GM23338 (cell line): ENCODE results near the gene TNIP2. TPM values are rescaled to one million over a fixed set of nuclear protein-coding genes. Genes with fewer than 3 reads are reported as not detected.

ENCODE experiments used
- ATAC-seq: fragments of 200-7000 bp; cut with Tn5 transposase; 3 replicates; pipeline ENCODE4 v1.9.1; 2020
- DNase-seq: peaks from one replicate; pipeline ENCODE4 v3.0.0-alpha.2; 2015; ENCODE audit warnings: low spot score
- H2AFZ ChIP-seq: fragments of 200-600 bp; sonication (generic); 2 replicates; pipeline ENCODE4 v1.8.0; 2016; ENCODE audit warnings: antibody characterized with exemption, mild to moderate bottlenecking, moderate library complexity
- H3F3A ChIP-seq: fragments of 200-600 bp; sonication (generic); replicated peaks from 2 replicates; pipeline ENCODE4 v1.8.0; 2017; ENCODE audit warnings: antibody characterized with exemption, mixed run types, low read depth
- H3K27ac ChIP-seq: fragments of 200-600 bp; sonication (generic); 2 replicates; pipeline ENCODE4 v1.6.1; 2016; ENCODE audit warnings: low read depth
- H3K27me3 ChIP-seq: fragments of 200-600 bp; sonication (generic); 2 replicates; pipeline ENCODE4 v1.8.0; 2016; ENCODE audit warnings: mild to moderate bottlenecking, mixed run types, moderate library complexity; ENCODE audit not compliant: insufficient read depth
- H3K36me3 ChIP-seq: fragments of 200-600 bp; sonication (generic); 2 replicates; pipeline ENCODE4 v1.8.0; 2016; ENCODE audit warnings: mild to moderate bottlenecking; ENCODE audit not compliant: insufficient read depth
- H3K4me1 ChIP-seq: fragments of 200-600 bp; sonication (generic); 2 replicates; pipeline ENCODE4 v1.8.0; 2016; ENCODE audit warnings: mild to moderate bottlenecking, moderate library complexity; ENCODE audit not compliant: insufficient read depth
- H3K4me2 ChIP-seq: fragments of 200-600 bp; sonication (generic); 2 replicates; pipeline ENCODE4 v1.7.1; 2017; ENCODE audit warnings: mixed run types
- H3K4me3 ChIP-seq: fragments of 200-600 bp; sonication (generic); 2 replicates; pipeline ENCODE4 v1.6.1; 2016; ENCODE audit warnings: mixed run types
- H3K79me2 ChIP-seq: fragments of 200-600 bp; sonication (generic); replicated peaks from 2 replicates; pipeline ENCODE4 v1.8.0; 2017; ENCODE audit warnings: mild to moderate bottlenecking; ENCODE audit not compliant: insufficient read depth
- H3K9me2 ChIP-seq: fragments of 200-600 bp; sonication (generic); 2 replicates; pipeline ENCODE4 v1.8.0; 2017; ENCODE audit not compliant: insufficient read depth
- H4K20me1 ChIP-seq: fragments of 200-600 bp; sonication (generic); replicated peaks from 2 replicates; pipeline ENCODE4 v1.8.0; 2017; ENCODE audit warnings: mild to moderate bottlenecking; ENCODE audit not compliant: insufficient read depth
- H3K27ac Mint-ChIP-seq: 2 replicates; pipeline ENCODE4 v1.8.0; 2020; ENCODE audit warnings: inconsistent platforms, mild to moderate bottlenecking, moderate library complexity, mixed read lengths
- H3K27me3 Mint-ChIP-seq: 3 replicates; pipeline ENCODE4 v1.8.0; 2022; ENCODE audit warnings: low read depth, mild to moderate bottlenecking, moderate library complexity, mixed read lengths, inconsistent platforms; ENCODE audit not compliant: insufficient read depth, poor library complexity
- H3K36me3 Mint-ChIP-seq: 3 replicates; pipeline ENCODE4 v1.8.0; 2021; ENCODE audit warnings: low read depth, mild to moderate bottlenecking, inconsistent platforms, moderate library complexity, mixed read lengths
- H3K4me1 Mint-ChIP-seq: 3 replicates; pipeline ENCODE4 v1.8.0; 2020; ENCODE audit warnings: mild to moderate bottlenecking, inconsistent platforms, mixed read lengths
- H3K4me3 Mint-ChIP-seq: 3 replicates; pipeline ENCODE4 v1.8.0; 2021; ENCODE audit warnings: moderate library complexity, mild to moderate bottlenecking, inconsistent platforms, mixed read lengths
- H3K9me3 Mint-ChIP-seq: 3 replicates; pipeline ENCODE4 v1.8.0; 2020; ENCODE audit warnings: moderate library complexity, mild to moderate bottlenecking, inconsistent platforms, mixed read lengths
- CREB1 ChIP-seq: fragments of 250-450 bp; sonication (Bioruptor Pico); IDR thresholded peaks from 2 replicates; pipeline ENCODE4 v1.5.0; 2020; ENCODE audit warnings: low read depth, mild to moderate bottlenecking, moderate library complexity
- EZH2 ChIP-seq: fragments of 200-600 bp; sonication (generic); IDR thresholded peaks from one replicate; pipeline ENCODE4 v1.8.0; 2017; ENCODE audit warnings: antibody characterized with exemption, mild to moderate bottlenecking, low read depth; ENCODE audit not compliant: unreplicated experiment
- EZH2phosphoT487 ChIP-seq: fragments of 200-600 bp; sonication (generic); IDR thresholded peaks from one replicate; pipeline ENCODE4 v1.8.1; 2018; ENCODE audit warnings: antibody characterized with exemption; ENCODE audit not compliant: unreplicated experiment
- JUNB ChIP-seq: IDR thresholded peaks from one replicate; pipeline ENCODE4 v1.6.1; 2016; ENCODE audit warnings: antibody characterized with exemption; ENCODE audit not compliant: unreplicated experiment
- NANOG ChIP-seq: IDR thresholded peaks from 2 replicates; pipeline ENCODE4 v1.6.1; 2016; ENCODE audit warnings: antibody characterized with exemption, borderline replicate concordance
- POLR2AphosphoS5 ChIP-seq: IDR thresholded peaks from 2 replicates; pipeline ENCODE4 v1.6.1; 2016; ENCODE audit warnings: antibody characterized with exemption, low read depth
- STAT1 ChIP-seq: IDR thresholded peaks from one replicate; pipeline ENCODE4 v1.6.1; 2016; ENCODE audit warnings: antibody characterized with exemption; ENCODE audit not compliant: unreplicated experiment
- ZNF114 ChIP-seq: fragments of 250-450 bp; sonication (Bioruptor Pico); IDR thresholded peaks from 2 replicates; pipeline ENCODE4 v1.5.0; 2020; ENCODE audit warnings: mild to moderate bottlenecking, moderate library complexity
- ZNF331 ChIP-seq: fragments of 250-450 bp; sonication (Bioruptor Pico); IDR thresholded peaks from 2 replicates; pipeline ENCODE4 v1.5.0; 2020; ENCODE audit warnings: low read depth, mild to moderate bottlenecking, moderate library complexity
- polyA plus RNA-seq: library from polyadenylated mRNA; unstranded; fragments of >200 nt; fragmentation: Nextera tagmentation; extraction: Ambion mirVana; gene quantifications from 2 replicates; pipeline ENCODE4 v1.2.1, GENCODE V29; 2016
- total RNA-seq: library from RNA; depleted of rRNA; stranded (reverse); fragments of >200 nt; shearing (Covaris generic); gene quantifications from 2 replicates; pipeline ENCODE4 v1.2.3, GENCODE V29; 2014
- TF ChIP-seq, protein P1 (sequence below): IDR thresholded peaks from 2 replicates; pipeline ENCODE4 v1.6.1; 2016; ENCODE audit warnings: antibody characterized with exemption
- TF ChIP-seq, protein P2 (sequence below), 2 experiments: fragments of 200-600 bp in 1 of 2; sonication (generic) in 1 of 2; conservative IDR thresholded peaks; 2 replicates each; pipeline versions ENCODE4 v1.5.1 to v1.6.1; 2016 to 2017; ENCODE audit warnings: antibody characterized with exemption in 2 of 2, low read depth in 2 of 2, mild to moderate bottlenecking in 2 of 2, moderate library complexity in 1 of 2
- TF ChIP-seq, protein P3 (sequence below): fragments of 250-450 bp; sonication (Bioruptor Pico); IDR thresholded peaks from 2 replicates; pipeline ENCODE4 v1.5.0; 2020; ENCODE audit warnings: mild to moderate bottlenecking, moderate library complexity
- TF ChIP-seq, protein P4 (sequence below): IDR thresholded peaks from one replicate; pipeline ENCODE4 v1.6.1; 2018; ENCODE audit warnings: antibody characterized with exemption; ENCODE audit not compliant: unreplicated experiment

TNIP2 gene
- total and polyA plus RNA-seq, 2 experiments from 2014 or later, result 34.8 to 61.4 TPM

DNA sequence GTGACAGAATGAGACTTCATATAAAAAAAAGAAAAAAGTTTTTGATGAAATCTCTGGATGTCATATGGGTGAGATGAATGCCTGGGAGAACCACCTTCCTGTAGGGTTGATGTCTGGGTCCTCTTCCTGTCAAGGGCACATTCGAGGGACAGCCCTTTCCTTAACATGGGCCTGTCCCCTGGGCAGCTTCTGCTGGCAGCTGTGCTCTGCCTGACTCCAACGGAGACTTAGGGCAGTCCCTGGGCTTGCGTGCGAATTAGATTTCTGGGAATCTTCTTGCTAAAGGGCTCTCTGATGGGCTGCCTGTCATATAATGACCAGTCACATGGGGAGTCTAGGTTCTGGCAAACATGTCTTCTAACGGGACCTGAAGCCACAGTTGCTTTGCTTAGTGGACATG is 40.7 kb downstream of the TNIP2 start:
- Mint-ChIP-seq H3K36me3 (peaks cover 43% of the 10 kb centered on the region), H3K4me3 (no peak overlapping the region), H3K27me3 (peaks cover 6% of the 10 kb centered on the region), H3K9me3 (no peaks in the 10 kb centered on the region), H3K27ac (no peak overlapping the region), H3K4me1 (0 out of 3 replicates have a peak, but pooled peaks cover 2% of the 10 kb centered on the region)
- Histone ChIP-seq H3K27ac (no peak overlapping the region), H3K79me2 (peaks cover 4% of the 10 kb centered on the region; the same call in 1 of the 2 replicates), H3K36me3 (peaks cover 7% of the 10 kb centered on the region), H2AFZ (no peak overlapping the region), H3K4me1 (no peaks in the 10 kb centered on the region), H4K20me1 (peaks cover 5% of the 10 kb centered on the region; the same call in 1 of the 2 replicates), H3F3A (0 out of 2 replicates have a peak, but pooled peaks cover 3% of the 10 kb centered on the region), H3K27me3 (no peaks in the 10 kb centered on the region), H3K4me3 (no peak overlapping the region), H3K9me2 (no peaks in the 10 kb centered on the region), H3K4me2 (no peak overlapping the region)
- DNase-seq (no peak), ATAC-seq (no peak)
- no peak for TF ChIP-seq STAT1
- no peak for TF ChIP-seq CREB1 (CRISPR knock-in tag)
- TF ChIP-seq JUNB, result no peak
- TF ChIP-seq NANOG, result no peak
- no peak for TF ChIP-seq POLR2AphosphoS5
- TF ChIP-seq ZNF331 (CRISPR knock-in tag), result no peak
- TF ChIP-seq, protein P1, sequence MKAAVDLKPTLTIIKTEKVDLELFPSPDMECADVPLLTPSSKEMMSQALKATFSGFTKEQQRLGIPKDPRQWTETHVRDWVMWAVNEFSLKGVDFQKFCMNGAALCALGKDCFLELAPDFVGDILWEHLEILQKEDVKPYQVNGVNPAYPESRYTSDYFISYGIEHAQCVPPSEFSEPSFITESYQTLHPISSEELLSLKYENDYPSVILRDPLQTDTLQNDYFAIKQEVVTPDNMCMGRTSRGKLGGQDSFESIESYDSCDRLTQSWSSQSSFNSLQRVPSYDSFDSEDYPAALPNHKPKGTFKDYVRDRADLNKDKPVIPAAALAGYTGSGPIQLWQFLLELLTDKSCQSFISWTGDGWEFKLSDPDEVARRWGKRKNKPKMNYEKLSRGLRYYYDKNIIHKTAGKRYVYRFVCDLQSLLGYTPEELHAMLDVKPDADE, result no peak
- TF ChIP-seq, protein P2, sequence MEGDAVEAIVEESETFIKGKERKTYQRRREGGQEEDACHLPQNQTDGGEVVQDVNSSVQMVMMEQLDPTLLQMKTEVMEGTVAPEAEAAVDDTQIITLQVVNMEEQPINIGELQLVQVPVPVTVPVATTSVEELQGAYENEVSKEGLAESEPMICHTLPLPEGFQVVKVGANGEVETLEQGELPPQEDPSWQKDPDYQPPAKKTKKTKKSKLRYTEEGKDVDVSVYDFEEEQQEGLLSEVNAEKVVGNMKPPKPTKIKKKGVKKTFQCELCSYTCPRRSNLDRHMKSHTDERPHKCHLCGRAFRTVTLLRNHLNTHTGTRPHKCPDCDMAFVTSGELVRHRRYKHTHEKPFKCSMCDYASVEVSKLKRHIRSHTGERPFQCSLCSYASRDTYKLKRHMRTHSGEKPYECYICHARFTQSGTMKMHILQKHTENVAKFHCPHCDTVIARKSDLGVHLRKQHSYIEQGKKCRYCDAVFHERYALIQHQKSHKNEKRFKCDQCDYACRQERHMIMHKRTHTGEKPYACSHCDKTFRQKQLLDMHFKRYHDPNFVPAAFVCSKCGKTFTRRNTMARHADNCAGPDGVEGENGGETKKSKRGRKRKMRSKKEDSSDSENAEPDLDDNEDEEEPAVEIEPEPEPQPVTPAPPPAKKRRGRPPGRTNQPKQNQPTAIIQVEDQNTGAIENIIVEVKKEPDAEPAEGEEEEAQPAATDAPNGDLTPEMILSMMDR (conservative IDR thresholded peaks at IDR 0.05; ENCODE audit: low read depth in 2 of 2), result no peak
- no peak for TF ChIP-seq ZNF114 (CRISPR knock-in tag)
- TF ChIP-seq EZH2, result no peak
- TF ChIP-seq, protein P3, sequence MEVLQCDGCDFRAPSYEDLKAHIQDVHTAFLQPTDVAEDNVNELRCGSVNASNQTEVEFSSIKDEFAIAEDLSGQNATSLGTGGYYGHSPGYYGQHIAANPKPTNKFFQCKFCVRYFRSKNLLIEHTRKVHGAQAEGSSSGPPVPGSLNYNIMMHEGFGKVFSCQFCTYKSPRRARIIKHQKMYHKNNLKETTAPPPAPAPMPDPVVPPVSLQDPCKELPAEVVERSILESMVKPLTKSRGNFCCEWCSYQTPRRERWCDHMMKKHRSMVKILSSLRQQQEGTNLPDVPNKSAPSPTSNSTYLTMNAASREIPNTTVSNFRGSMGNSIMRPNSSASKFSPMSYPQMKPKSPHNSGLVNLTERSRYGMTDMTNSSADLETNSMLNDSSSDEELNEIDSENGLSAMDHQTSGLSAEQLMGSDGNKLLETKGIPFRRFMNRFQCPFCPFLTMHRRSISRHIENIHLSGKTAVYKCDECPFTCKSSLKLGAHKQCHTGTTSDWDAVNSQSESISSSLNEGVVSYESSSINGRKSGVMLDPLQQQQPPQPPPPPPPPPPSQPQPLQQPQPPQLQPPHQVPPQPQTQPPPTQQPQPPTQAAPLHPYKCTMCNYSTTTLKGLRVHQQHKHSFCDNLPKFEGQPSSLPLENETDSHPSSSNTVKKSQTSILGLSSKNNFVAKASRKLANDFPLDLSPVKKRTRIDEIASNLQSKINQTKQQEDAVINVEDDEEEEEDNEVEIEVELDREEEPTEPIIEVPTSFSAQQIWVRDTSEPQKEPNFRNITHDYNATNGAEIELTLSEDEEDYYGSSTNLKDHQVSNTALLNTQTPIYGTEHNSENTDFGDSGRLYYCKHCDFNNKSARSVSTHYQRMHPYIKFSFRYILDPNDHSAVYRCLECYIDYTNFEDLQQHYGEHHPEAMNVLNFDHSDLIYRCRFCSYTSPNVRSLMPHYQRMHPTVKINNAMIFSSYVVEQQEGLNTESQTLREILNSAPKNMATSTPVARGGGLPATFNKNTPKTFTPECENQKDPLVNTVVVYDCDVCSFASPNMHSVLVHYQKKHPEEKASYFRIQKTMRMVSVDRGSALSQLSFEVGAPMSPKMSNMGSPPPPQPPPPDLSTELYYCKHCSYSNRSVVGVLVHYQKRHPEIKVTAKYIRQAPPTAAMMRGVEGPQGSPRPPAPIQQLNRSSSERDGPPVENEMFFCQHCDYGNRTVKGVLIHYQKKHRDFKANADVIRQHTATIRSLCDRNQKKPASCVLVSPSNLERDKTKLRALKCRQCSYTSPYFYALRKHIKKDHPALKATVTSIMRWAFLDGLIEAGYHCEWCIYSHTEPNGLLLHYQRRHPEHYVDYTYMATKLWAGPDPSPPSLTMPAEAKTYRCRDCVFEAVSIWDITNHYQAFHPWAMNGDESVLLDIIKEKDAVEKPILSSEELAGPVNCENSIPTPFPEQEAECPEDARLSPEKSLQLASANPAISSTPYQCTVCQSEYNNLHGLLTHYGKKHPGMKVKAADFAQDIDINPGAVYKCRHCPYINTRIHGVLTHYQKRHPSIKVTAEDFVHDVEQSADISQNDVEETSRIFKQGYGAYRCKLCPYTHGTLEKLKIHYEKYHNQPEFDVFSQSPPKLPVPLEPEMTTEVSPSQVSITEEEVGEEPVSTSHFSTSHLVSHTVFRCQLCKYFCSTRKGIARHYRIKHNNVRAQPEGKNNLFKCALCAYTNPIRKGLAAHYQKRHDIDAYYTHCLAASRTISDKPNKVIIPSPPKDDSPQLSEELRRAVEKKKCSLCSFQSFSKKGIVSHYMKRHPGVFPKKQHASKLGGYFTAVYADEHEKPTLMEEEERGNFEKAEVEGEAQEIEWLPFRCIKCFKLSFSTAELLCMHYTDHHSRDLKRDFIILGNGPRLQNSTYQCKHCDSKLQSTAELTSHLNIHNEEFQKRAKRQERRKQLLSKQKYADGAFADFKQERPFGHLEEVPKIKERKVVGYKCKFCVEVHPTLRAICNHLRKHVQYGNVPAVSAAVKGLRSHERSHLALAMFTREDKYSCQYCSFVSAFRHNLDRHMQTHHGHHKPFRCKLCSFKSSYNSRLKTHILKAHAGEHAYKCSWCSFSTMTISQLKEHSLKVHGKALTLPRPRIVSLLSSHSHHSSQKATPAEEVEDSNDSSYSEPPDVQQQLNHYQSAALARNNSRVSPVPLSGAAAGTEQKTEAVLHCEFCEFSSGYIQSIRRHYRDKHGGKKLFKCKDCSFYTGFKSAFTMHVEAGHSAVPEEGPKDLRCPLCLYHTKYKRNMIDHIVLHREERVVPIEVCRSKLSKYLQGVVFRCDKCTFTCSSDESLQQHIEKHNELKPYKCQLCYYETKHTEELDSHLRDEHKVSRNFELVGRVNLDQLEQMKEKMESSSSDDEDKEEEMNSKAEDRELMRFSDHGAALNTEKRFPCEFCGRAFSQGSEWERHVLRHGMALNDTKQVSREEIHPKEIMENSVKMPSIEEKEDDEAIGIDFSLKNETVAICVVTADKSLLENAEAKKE, result no peak
- TF ChIP-seq, protein P4, sequence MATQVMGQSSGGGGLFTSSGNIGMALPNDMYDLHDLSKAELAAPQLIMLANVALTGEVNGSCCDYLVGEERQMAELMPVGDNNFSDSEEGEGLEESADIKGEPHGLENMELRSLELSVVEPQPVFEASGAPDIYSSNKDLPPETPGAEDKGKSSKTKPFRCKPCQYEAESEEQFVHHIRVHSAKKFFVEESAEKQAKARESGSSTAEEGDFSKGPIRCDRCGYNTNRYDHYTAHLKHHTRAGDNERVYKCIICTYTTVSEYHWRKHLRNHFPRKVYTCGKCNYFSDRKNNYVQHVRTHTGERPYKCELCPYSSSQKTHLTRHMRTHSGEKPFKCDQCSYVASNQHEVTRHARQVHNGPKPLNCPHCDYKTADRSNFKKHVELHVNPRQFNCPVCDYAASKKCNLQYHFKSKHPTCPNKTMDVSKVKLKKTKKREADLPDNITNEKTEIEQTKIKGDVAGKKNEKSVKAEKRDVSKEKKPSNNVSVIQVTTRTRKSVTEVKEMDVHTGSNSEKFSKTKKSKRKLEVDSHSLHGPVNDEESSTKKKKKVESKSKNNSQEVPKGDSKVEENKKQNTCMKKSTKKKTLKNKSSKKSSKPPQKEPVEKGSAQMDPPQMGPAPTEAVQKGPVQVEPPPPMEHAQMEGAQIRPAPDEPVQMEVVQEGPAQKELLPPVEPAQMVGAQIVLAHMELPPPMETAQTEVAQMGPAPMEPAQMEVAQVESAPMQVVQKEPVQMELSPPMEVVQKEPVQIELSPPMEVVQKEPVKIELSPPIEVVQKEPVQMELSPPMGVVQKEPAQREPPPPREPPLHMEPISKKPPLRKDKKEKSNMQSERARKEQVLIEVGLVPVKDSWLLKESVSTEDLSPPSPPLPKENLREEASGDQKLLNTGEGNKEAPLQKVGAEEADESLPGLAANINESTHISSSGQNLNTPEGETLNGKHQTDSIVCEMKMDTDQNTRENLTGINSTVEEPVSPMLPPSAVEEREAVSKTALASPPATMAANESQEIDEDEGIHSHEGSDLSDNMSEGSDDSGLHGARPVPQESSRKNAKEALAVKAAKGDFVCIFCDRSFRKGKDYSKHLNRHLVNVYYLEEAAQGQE, result no peak
- TF ChIP-seq EZH2phosphoT487, result no peak
